Kidney epithelial cell (primary cell): ENCODE measurements around the gene GSX2. TPM values are rescaled to one million over a fixed set of nuclear protein-coding genes. Genes with fewer than 3 reads are reported as not detected.

ENCODE experiments used
- DNase-seq: peaks from one replicate; pipeline ENCODE4 v3.0.0-alpha.2; 2010; ENCODE audit warnings: low read depth
- H3K27me3 ChIP-seq: 2 replicates; pipeline ENCODE4 v1.6.0; 2011; ENCODE audit warnings: low read length; ENCODE audit not compliant: control insufficient read depth, insufficient read depth
- H3K36me3 ChIP-seq: 2 replicates; pipeline ENCODE4 v1.5.1; 2011; ENCODE audit warnings: low read length; ENCODE audit not compliant: control insufficient read depth, insufficient read depth
- H3K4me3 ChIP-seq: 2 replicates; pipeline ENCODE4 v1.5.1; 2011; ENCODE audit warnings: low read depth, mild to moderate bottlenecking, control low read depth, low read length
- CTCF ChIP-seq: IDR thresholded peaks from 2 replicates; pipeline ENCODE4 v1.5.1; 2011; ENCODE audit warnings: mild to moderate bottlenecking, moderate library complexity, low read length, control low read depth, inconsistent platforms; ENCODE audit not compliant: insufficient read depth, poor library complexity, severe bottlenecking
- total RNA-seq: library from RNA; depleted of rRNA; stranded (reverse); fragments of >200 nt; gene quantifications from 2 replicates; pipeline ENCODE4 v1.2.3, GENCODE V29; 2015

The GSX2 gene
- total RNA-seq, 1 donor from 2014 or later: not detected

- Histone ChIP-seq H3K27me3 (no peaks in the 10 kb centered on the region), H3K36me3 (no peaks in the 10 kb centered on the region), H3K4me3 (no peak overlapping the region)
- no peak for TF ChIP-seq CTCF
- peak; percentile 89 for DNase-seq
Measured at GRCh38 chr4:54085284-54085683, 14.7 kb upstream of the GSX2 start.

GRCh38 chr4:54089875-54090274, 10.1 kb upstream of the GSX2 start:
- Histone ChIP-seq H3K36me3 (no peaks in the 10 kb centered on the region), H3K4me3 (no peak overlapping the region), H3K27me3 (peaks cover 28% of the 10 kb centered on the region)
- no peak for TF ChIP-seq CTCF
- no peak for DNase-seq

GRCh38 chr4:54090404-54090803, 9.6 kb upstream of the GSX2 start:
- DNase-seq: no peak
- Histone ChIP-seq H3K27me3 (peaks cover 34% of the 10 kb centered on the region), H3K4me3 (no peak overlapping the region), H3K36me3 (no peaks in the 10 kb centered on the region)
- TF ChIP-seq CTCF: no peak

GRCh38 chr4:54090804-54091623, 8.9 kb upstream of the GSX2 start:
- no peaks in the 10 kb centered on the region for H3K36me3 ChIP-seq
- no peak for TF ChIP-seq CTCF
- no peak for DNase-seq

GRCh38 chr4:54091637-54092404, 8.1 kb upstream of the GSX2 start:
- DNase-seq: no peak
- H3K36me3 ChIP-seq: no peaks in the 10 kb centered on the region
- H3K27me3 ChIP-seq: peaks cover 47% of the 10 kb centered on the region
- peak overlapping the region; percentile 46 for H3K4me3 ChIP-seq
- TF ChIP-seq CTCF: no peak

More at GRCh38 chr4:54090804-54091623, 8.9 kb upstream of the GSX2 start:
- H3K27me3 ChIP-seq: peaks cover 39% of the 10 kb centered on the region
- H3K4me3 ChIP-seq: peak overlapping the region; percentile 46
